ENCODE results near the gene BACH1.

DNA sequence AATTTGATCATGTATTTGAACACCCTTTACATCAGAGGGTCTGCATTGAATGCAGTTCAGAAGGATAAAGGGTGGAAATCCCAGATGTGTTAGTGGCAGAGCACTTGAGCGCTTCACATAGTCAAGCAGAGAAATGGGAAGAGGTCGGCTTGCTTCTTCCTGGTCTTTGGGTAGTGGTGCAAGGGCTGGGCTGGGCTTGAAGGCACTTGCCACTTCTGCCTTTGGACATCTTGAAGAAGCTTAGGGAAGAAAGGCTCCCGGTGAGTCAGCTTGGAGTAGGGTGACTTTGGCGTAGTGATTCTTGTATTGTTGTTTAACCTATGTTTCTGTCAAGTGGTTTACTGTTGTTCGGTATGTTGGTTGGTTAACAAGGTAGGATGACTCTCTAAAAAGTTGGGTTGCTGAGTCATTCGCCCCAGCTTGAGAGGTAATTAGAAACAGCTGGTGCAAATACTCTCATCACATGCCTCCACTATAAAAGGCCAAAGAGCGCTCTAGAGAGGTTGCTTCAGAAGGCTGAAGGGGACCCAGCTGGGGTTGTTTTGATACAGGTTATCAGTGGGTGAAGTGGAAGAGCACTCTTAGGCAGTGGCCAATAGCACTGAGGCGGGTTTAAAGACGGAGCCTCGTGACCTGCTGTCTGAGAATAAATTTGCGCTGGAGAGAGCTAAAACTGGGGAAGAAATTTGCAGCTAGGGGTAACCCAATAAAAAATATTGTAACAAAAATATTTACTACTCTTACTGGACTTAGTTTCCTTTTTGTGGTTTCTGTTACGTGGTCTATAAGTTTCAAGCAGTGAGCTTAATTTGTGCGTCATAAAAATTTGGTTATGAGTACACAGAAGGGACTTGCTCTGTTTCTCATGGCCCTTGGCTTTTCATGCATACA, 1.4 kb downstream of the BACH1 start:
- TF ChIP-seq EZH2phosphoT487 (IDR thresholded peaks at IDR 0.05; ENCODE audit: borderline replicate concordance, low read depth) = no peak
- TF ChIP-seq GABPA (IDR thresholded peaks at IDR 0.05; ENCODE audit: low read depth) = no peak
- peak; percentile 34; the same call in 1 of the 2 replicates for TF ChIP-seq RCOR1 (IDR thresholded peaks at IDR 0.05; ENCODE audit: low read length)
- no peak for TF ChIP-seq CTCF (IDR thresholded peaks at IDR 0.05)
- no peak for TF ChIP-seq REST (IDR thresholded peaks at IDR 0.05; ENCODE audit: low read depth, low read length)
- TF ChIP-seq YY1 (IDR thresholded peaks at IDR 0.05; ENCODE audit: low read depth) = no peak
- TF ChIP-seq POLR2AphosphoS5 (IDR thresholded peaks at IDR 0.05; ENCODE audit: low read depth, low read length) = no peak; the same call in none of the 2 replicates
- TF ChIP-seq ELF1 (IDR thresholded peaks at IDR 0.05) = 0 out of 2 replicates have a peak, but pooled peaks have one; percentile 11
- no peak for TF ChIP-seq NRF1 (IDR thresholded peaks at IDR 0.05; ENCODE audit: low read depth, low read length)
- TF ChIP-seq RXRA (IDR thresholded peaks at IDR 0.05; ENCODE audit: borderline replicate concordance, low read depth) = no peak
